ENCODE data around the gene GTF2A1. TPM values are rescaled to one million over a fixed set of nuclear protein-coding genes. Genes with fewer than 3 reads are reported as not detected.

The GTF2A1 gene
- total RNA-seq, 4 donors from 2014 or later = 18.7 to 25.7 (median 22.9) TPM

- Histone ChIP-seq H3K27ac (no peak overlapping the region), H3K4me3 (no peak overlapping the region), H3K27me3 (no peaks in the 10 kb centered on the region), H3K4me1 (peaks cover 3 to 30% (median 12%) of the 10 kb centered on the region in 3 donors), H3K36me3 (no peaks in the 10 kb centered on the region), H3K9me3 (no peaks in the 10 kb centered on the region)
- TF ChIP-seq POLR2A (IDR thresholded peaks at IDR 0.05) = no peak
- TF ChIP-seq CTCF (IDR thresholded peaks at IDR 0.05) = no peak
- 54 to 71% methylated on average over 2 of the region's 2 CpGs for WGBS, 2 donors
- intact Hi-C loops (cut with DNase I) = no loop called here
- no peak for DNase-seq
Observed at GRCh38 chr14:81172353-81172752, 48.4 kb downstream of the GTF2A1 start.

GRCh38 chr14:81170829-81171195, 49.9 kb downstream of the GTF2A1 start:
- Histone ChIP-seq H3K9me3 (no peaks in the 10 kb centered on the region), H3K4me3 (peak overlapping the region in 3 of 4 donors; percentile 75 to 83 (median 77)), H3K36me3 (no peaks in the 10 kb centered on the region), H3K4me1 (peaks cover 3 to 20% (median 3%) of the 10 kb centered on the region in 3 donors), H3K27ac (peak overlapping the region; percentile 89 to 96 (median 95)), H3K27me3 (no peaks in the 10 kb centered on the region)
- 5 to 17% methylated on average over 3 of the region's 3 CpGs for WGBS, 2 donors
- no peak for DNase-seq
- TF ChIP-seq CTCF (IDR thresholded peaks at IDR 0.05) = no peak
- TF ChIP-seq POLR2A (IDR thresholded peaks at IDR 0.05) = no peak
- intact Hi-C loops (cut with DNase I) = no loop called here

GRCh38 chr14:81170104-81170828, 50.5 kb downstream of the GTF2A1 start:
- TF ChIP-seq POLR2A (IDR thresholded peaks at IDR 0.05) (peak in 3 of 4 donors; percentile 34 to 85 (median 50)), CTCF (IDR thresholded peaks at IDR 0.05) (peak; percentile 83 to 94 (median 87))
- peak overlapping the region; percentile 89 to 96 (median 95) for H3K27ac ChIP-seq
- no peaks in the 10 kb centered on the region for H3K27me3 ChIP-seq
- peaks cover 3 to 20% (median 3%) of the 10 kb centered on the region in 3 donors for H3K4me1 ChIP-seq
- peak overlapping the region; percentile 64 to 83 (median 76) for H3K4me3 ChIP-seq
- H3K9me3 ChIP-seq = no peaks in the 10 kb centered on the region
- 0% methylated on average over 6 to 17 of the region's 28 CpGs for WGBS, 2 donors
- DNase-seq = peak; percentile 52
- intact Hi-C loops (cut with DNase I) = no loop called here
- no peaks in the 10 kb centered on the region for H3K36me3 ChIP-seq

- intact Hi-C loops (cut with DNase I) = loop anchor here (10.0 kb wide), 1 partner anchor 175 kb away; no protein-coding TSS in a partner anchor
- Histone ChIP-seq H3K36me3 (no peaks in the 10 kb centered on the region), H3K4me1 (peaks cover 3 to 20% (median 3%) of the 10 kb centered on the region in 3 donors), H3K27ac (peak overlapping the region; percentile 89 to 96 (median 95)), H3K9me3 (no peaks in the 10 kb centered on the region), H3K27me3 (no peaks in the 10 kb centered on the region), H3K4me3 (peak overlapping the region; percentile 64 to 83 (median 76))
- TF ChIP-seq POLR2A (IDR thresholded peaks at IDR 0.05) = no peak
- TF ChIP-seq CTCF (IDR thresholded peaks at IDR 0.05) = no peak
- 0 to 11% methylated on average over 2 to 9 of the region's 10 CpGs for WGBS, 2 donors
- no peak for DNase-seq
Observed at GRCh38 chr14:81169711-81170103, 51.1 kb downstream of the GTF2A1 start.

GRCh38 chr14:81169267-81169666, 51.5 kb downstream of the GTF2A1 start:
- H3K36me3 ChIP-seq = no peaks in the 10 kb centered on the region
- WGBS, 2 donors = 51 to 71% methylated on average over 4 of the region's 4 CpGs
- H3K27me3 ChIP-seq = no peaks in the 10 kb centered on the region
- H3K4me3 ChIP-seq = peak overlapping the region; percentile 64 to 83 (median 76)
- H3K4me1 ChIP-seq = peaks cover 3 to 20% (median 3%) of the 10 kb centered on the region in 3 donors
- DNase-seq = no peak
- peak overlapping the region; percentile 89 to 96 (median 95) for H3K27ac ChIP-seq
- TF ChIP-seq POLR2A (IDR thresholded peaks at IDR 0.05) (no peak), CTCF (IDR thresholded peaks at IDR 0.05) (no peak)
- intact Hi-C loops (cut with DNase I) = loop anchor here (10.0 kb wide), 1 partner anchor 174 kb away; no protein-coding TSS in a partner anchor
- no peaks in the 10 kb centered on the region for H3K9me3 ChIP-seq
